GM12892 (cell line): ENCODE data around the gene ZSCAN23.

Experiments
- POLR2A ChIP-seq: IDR thresholded peaks from 2 replicates; pipeline ENCODE4 v1.6.1; 2011; ENCODE audit warnings: low read depth, low read length, control low read depth
- POLR2AphosphoS5 ChIP-seq: IDR thresholded peaks from 2 replicates; pipeline ENCODE4 v1.6.1; 2011; ENCODE audit warnings: low read depth, low read length, control low read depth
- TAF1 ChIP-seq: IDR thresholded peaks from 2 replicates; pipeline ENCODE4 v1.6.1; 2011; ENCODE audit warnings: low read depth, mild to moderate bottlenecking, control low read depth, low read length, borderline replicate concordance

DNA sequence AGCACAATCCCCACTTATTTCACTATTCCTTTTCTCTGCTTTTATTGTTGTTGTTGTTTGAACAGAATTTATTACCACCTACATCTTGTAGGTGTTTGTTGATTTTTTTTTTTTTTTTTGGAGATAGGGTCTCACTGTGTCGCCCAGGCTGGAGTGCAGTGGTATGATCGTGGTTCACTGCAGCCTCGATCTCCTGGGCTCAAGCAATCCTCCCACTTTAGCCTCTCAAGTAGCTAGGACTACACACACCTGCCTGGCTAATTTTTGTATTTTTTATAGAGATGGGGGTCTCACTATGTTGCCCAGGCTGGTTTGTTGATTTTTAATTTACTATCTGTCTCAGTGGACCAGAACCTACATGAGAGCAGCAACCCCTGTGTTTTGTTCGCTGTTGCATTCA is 47.4 kb downstream of the ZSCAN23 start:
- TF ChIP-seq POLR2A (no peak), POLR2AphosphoS5 (no peak), TAF1 (no peak)
